Stimulated activated CD4-positive, alpha-beta T cell treated with anti-CD3 and anti-CD28 coated beads, TNF-alpha, amount 100 ng/mL, for 1 hour (primary cell): ENCODE data around the gene MEIKIN.

Experiments used
- DNase-seq, 3 donors: peaks; one replicate each; pipeline ENCODE4 v3.0.0-alpha.2; 2020; ENCODE audit warnings: low read depth in 3 of 3, low spot score in 1 of 3

MEIKIN gene

GRCh38 chr5:131773805-131774204 is 171.7 kb downstream of the MEIKIN start:
- no peak for DNase-seq

GRCh38 chr5:131771692-131772091 is 173.8 kb downstream of the MEIKIN start:
- DNase-seq: no peak

- no peak for DNase-seq
Observed at GRCh38 chr5:131769961-131770360, 175.5 kb downstream of the MEIKIN start.

- no peak for DNase-seq
Observed at GRCh38 chr5:131769336-131769735, 176.1 kb downstream of the MEIKIN start.

GRCh38 chr5:131767891-131768290 is 177.6 kb downstream of the MEIKIN start:
- DNase-seq: no peak

GRCh38 chr5:131766689-131767088 is 178.8 kb downstream of the MEIKIN start:
- DNase-seq: no peak

- DNase-seq: no peak
Observed at GRCh38 chr5:131765261-131765660, 180.2 kb downstream of the MEIKIN start.

GRCh38 chr5:131763968-131764367 is 181.5 kb downstream of the MEIKIN start:
- no peak for DNase-seq

GRCh38 chr5:131760793-131761192 is 184.7 kb downstream of the MEIKIN start:
- no peak for DNase-seq

GRCh38 chr5:131759704-131760103 is 185.8 kb downstream of the MEIKIN start:
- DNase-seq: no peak

- no peak for DNase-seq
Observed at GRCh38 chr5:131758520-131758900, 187.0 kb downstream of the MEIKIN start.

GRCh38 chr5:131757830-131758519 is 187.5 kb downstream of the MEIKIN start:
- no peak for DNase-seq
